K562 (cell line): Measurements from ENCODE around the gene MUC15. TPM values are rescaled to one million over a fixed set of nuclear protein-coding genes. Genes with fewer than 3 reads are reported as not detected.

Experiments
- ATAC-seq: fragments of 200-7000 bp; cut with Tn5 transposase; 3 replicates; pipeline ENCODE4 v1.9.1; 2020; ENCODE audit warnings: moderate library complexity
- BruUV-seq: library from RNA; stranded (reverse); fragments of 400-500 nt; replicated peaks from 2 replicates; lab custom pipeline; 2021; lab: Mats Ljungman, UMichigan
- CTCF ChIA-PET: fragments of 300-600 bp; formaldehyde crosslinking; extraction: SDS; loops from one replicate; lab custom pipeline; 2021; ENCODE audit warnings: low intra/inter-chr PET ratio; lab: Yijun Ruan, JAX
- POLR2A ChIA-PET: fragments of 300-600, 350-650 bp; sonication (Branson Sonifier 250); formaldehyde crosslinking; extraction: SDS; loops from one replicate; lab custom pipeline; 2021; ENCODE audit warnings: antibody characterized with exemption, inconsistent platforms; lab: Yijun Ruan, JAX
- DNase-seq, 4 experiments: peaks; one replicate each; pipeline versions ENCODE4 v3.0.0 to v3.0.0-alpha.2; 2011 to 2018; ENCODE audit warnings: low spot score in 3 of 4, mixed read lengths in 3 of 4; ENCODE audit errors: extremely low read depth in 1 of 4
- FAIRE-seq: peaks from 2 replicates; lab custom pipeline; 2011; peaks lifted over from hg19 to GRCh38; lab: Jason Lieb, UNC
- H2AFZ ChIP-seq: 2 replicates; pipeline ENCODE4 v1.6.0; 2011; ENCODE audit warnings: low read depth, low read length, control low read depth, inconsistent platforms
- H3K27ac ChIP-seq: fragments of 200-600 bp; 3 replicates; pipeline ENCODE4 v1.8.0; 2011; ENCODE audit warnings: low read depth, mild to moderate bottlenecking, control low read depth, inconsistent platforms, low read length, moderate library complexity, mixed read lengths; ENCODE audit errors: extremely low read depth
- H3K27me3 ChIP-seq, 2 experiments: fragments of 300-600 bp in 1 of 2; 2 replicates in 1 of 2; 3 replicates in 1 of 2; pipeline versions ENCODE4 v1.6.0 to v1.8.0; 2011; ENCODE audit warnings: inconsistent platforms in 2 of 2, low read length in 2 of 2, mild to moderate bottlenecking in 1 of 2, mixed read lengths in 1 of 2, moderate library complexity in 1 of 2; ENCODE audit not compliant: control insufficient read depth in 2 of 2, insufficient read depth in 2 of 2
- H3K36me3 ChIP-seq: fragments of 300-600 bp; 3 replicates; pipeline ENCODE4 v1.8.0; 2011; ENCODE audit warnings: mild to moderate bottlenecking, low read length, inconsistent platforms; ENCODE audit not compliant: control insufficient read depth, insufficient read depth
- H3K4me1 ChIP-seq, 2 experiments: fragments of 200-600 bp in 1 of 2; replicated peaks in 1 of 2; 2 replicates in 1 of 2; 3 replicates in 1 of 2; pipeline versions ENCODE4 v1.5.1 to v1.8.0; 2011; ENCODE audit warnings: inconsistent platforms in 2 of 2, low read length in 2 of 2, mild to moderate bottlenecking in 1 of 2, mixed read lengths in 1 of 2, moderate library complexity in 1 of 2; ENCODE audit not compliant: control insufficient read depth in 2 of 2, insufficient read depth in 2 of 2
- H3K4me2 ChIP-seq: 2 replicates; pipeline ENCODE4 v1.6.1; 2011; ENCODE audit warnings: low read length, control low read depth, inconsistent platforms, mixed read lengths; ENCODE audit not compliant: insufficient read depth
- H3K4me3 ChIP-seq: fragments of 200-600 bp; sonication (generic), shearing (Covaris generic); 2 replicates; pipeline ENCODE4 v1.5.1; 2016; ENCODE audit warnings: control low read depth, inconsistent platforms
- H3K79me2 ChIP-seq: fragments of 200-600 bp; 3 replicates; pipeline ENCODE4 v1.8.0; 2011; ENCODE audit warnings: low read length, inconsistent platforms; ENCODE audit not compliant: control insufficient read depth, insufficient read depth
- H3K9ac ChIP-seq, 2 experiments: 2 replicates each; pipeline versions ENCODE4 v1.6.0 to v1.6.1; 2011; ENCODE audit warnings: low read depth in 2 of 2, low read length in 2 of 2, control low read depth in 1 of 2, inconsistent platforms in 1 of 2, mild to moderate bottlenecking in 1 of 2, mixed read lengths in 1 of 2; ENCODE audit not compliant: insufficient read depth in 1 of 2
- H3K9me1 ChIP-seq: one replicate; pipeline ENCODE4 v1.6.0; 2011; ENCODE audit warnings: inconsistent platforms, mild to moderate bottlenecking, low read length, moderate library complexity; ENCODE audit not compliant: control insufficient read depth, insufficient read depth
- H3K9me3 ChIP-seq: replicated peaks from 2 replicates; pipeline ENCODE4 v1.5.1; 2011; ENCODE audit warnings: low read depth, low read length, inconsistent platforms; ENCODE audit not compliant: control insufficient read depth, insufficient read depth
- H4K20me1 ChIP-seq: replicated peaks from 2 replicates; pipeline ENCODE4 v1.6.1; 2011; ENCODE audit warnings: low read length, inconsistent platforms, mixed read lengths; ENCODE audit not compliant: control insufficient read depth, insufficient read depth
- NCOA6 ChIP-seq: fragments of 450-650 bp; IDR thresholded peaks from 2 replicates; pipeline ENCODE4 v1.6.1; 2017; ENCODE audit warnings: mild to moderate bottlenecking
- NR2F6 ChIP-seq: fragments of 450-650 bp; formaldehyde crosslinking; IDR thresholded peaks from 2 replicates; pipeline ENCODE4 v1.4.0; 2020; ENCODE audit warnings: mild to moderate bottlenecking
- SMARCA4 ChIP-seq: fragments of 450-650 bp; IDR thresholded peaks from 2 replicates; pipeline ENCODE4 v1.6.1; 2016
- ZNF551 ChIP-seq: fragments of 250-450 bp; sonication (Bioruptor Pico); IDR thresholded peaks from 2 replicates; pipeline ENCODE4 v1.5.0; 2021; ENCODE audit warnings: mild to moderate bottlenecking, moderate library complexity
- ZNF57 ChIP-seq: fragments of 450-650 bp; formaldehyde crosslinking; IDR thresholded peaks from 2 replicates; pipeline ENCODE4 v1.4.0; 2020; ENCODE audit warnings: mild to moderate bottlenecking, moderate library complexity
- ZNF586 ChIP-seq: fragments of 450-650 bp; formaldehyde crosslinking; conservative IDR thresholded peaks from 2 replicates; pipeline ENCODE4 v1.4.0; 2020; ENCODE audit warnings: mild to moderate bottlenecking, moderate library complexity
- whole genome bisulfite sequencing: fragments of 100-300 bp; shearing (Covaris generic); methylation state at CpG from one replicate; pipeline ENCODE4 v1.1.6; 2016; ENCODE audit warnings: low coverage, mixed read lengths; ENCODE audit not compliant: insufficient coverage; ENCODE audit errors: missing lambda C conversion rate; 5-methylcytosine and 5-hydroxymethylcytosine counted together
- in situ Hi-C: fragments of 300-500 bp; cut with MboI; formaldehyde crosslinking; loops from 4 replicates; pipeline ENCODE4 v1.15.0; 2018; ENCODE audit warnings: inconsistent platforms, mixed read lengths
- intact Hi-C: fragments of 100-400 bp; cut with micrococcal nuclease; formaldehyde crosslinking; loops from 2 replicates; pipeline ENCODE4 v1.14.2; 2022
- polyA plus RNA-seq, 8 experiments: library from polyadenylated mRNA; depleted of rRNA in 4 of 8; stranded (reverse) in 5 of 8; unstranded in 3 of 8; fragments of >200 nt; fragmentation: Nextera tagmentation in 2 of 8; fragmentation: Illumina TruSeq in 1 of 8; extraction: Ambion mirVana in 2 of 8; extraction: Trizol in 1 of 8; gene quantifications; 2 replicates each; pipeline versions ENCODE4 v1.2.1 to v1.2.3, GENCODE V29; 2011 to 2014; ENCODE audit warnings: inconsistent platforms in 1 of 8, missing spikeins in 1 of 8
- total RNA-seq, 7 experiments: library from RNA; depleted of rRNA in 6 of 7; stranded (reverse); fragments of >200 nt in 6 of 7; fragmentation: Illumina TruSeq in 2 of 7; extraction: Trizol in 2 of 7; gene quantifications; 2 replicates each; pipeline versions ENCODE4 v1.2.1 to v1.2.3, GENCODE V29; 2011 to 2021; ENCODE audit warnings: low replicate concordance in 1 of 7
- TF ChIP-seq, protein P1 (sequence below): sonication (generic); formaldehyde crosslinking; IDR thresholded peaks from 2 replicates; pipeline ENCODE4 v1.8.0; 2022; ENCODE audit warnings: mild to moderate bottlenecking, missing genetic modification reagents, borderline replicate concordance
- TF ChIP-seq, protein P2 (sequence below): sonication (generic); formaldehyde crosslinking; IDR thresholded peaks from 2 replicates; pipeline ENCODE4 v1.9.0; 2022; ENCODE audit warnings: mild to moderate bottlenecking, missing genetic modification reagents
- TF ChIP-seq, protein P3 (sequence below): fragments of 250-450 bp; sonication (Bioruptor Pico); IDR thresholded peaks from 2 replicates; pipeline ENCODE4 v1.8.0; 2021; ENCODE audit warnings: mild to moderate bottlenecking, moderate library complexity
- TF ChIP-seq, protein P4 (sequence below): sonication (generic); formaldehyde crosslinking; IDR thresholded peaks from 2 replicates; pipeline ENCODE4 v1.8.1; 2023; ENCODE audit warnings: mild to moderate bottlenecking, missing genetic modification reagents, moderate library complexity
- TF ChIP-seq, protein P5 (sequence below): fragments of 250-450 bp; sonication (Bioruptor Pico); IDR thresholded peaks from 2 replicates; pipeline ENCODE4 v1.9.0; 2021; ENCODE audit warnings: mild to moderate bottlenecking, inconsistent platforms

MUC15 gene
- total and polyA plus RNA-seq, 9 of the 15 experiments (the other 6 are each of a cell fraction or from before 2014, with no cell fraction given), result 0.36 to 1.4 (median 0.65) TPM; not detected in 1

DNA sequence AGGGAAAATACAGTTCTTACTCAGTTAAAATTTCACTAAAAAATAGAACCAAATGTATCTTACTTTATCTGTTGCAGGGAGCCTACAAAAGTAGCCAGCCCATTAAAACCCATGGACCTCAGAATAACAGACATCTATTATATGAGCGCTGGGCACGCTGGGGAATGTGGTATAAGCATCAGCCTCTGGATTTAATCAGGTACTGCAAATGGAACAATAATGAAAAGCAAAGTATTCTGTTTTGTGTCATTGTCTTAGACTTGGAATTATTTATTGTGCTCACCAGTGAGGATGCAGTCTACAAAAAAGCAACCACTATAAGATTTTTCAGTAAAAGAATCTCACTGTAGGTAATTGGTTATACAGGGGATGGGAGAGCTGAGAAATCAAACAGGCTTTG lies 30.2 kb downstream of the MUC15 start:
- no peak for DNase-seq
- Histone ChIP-seq H3K27me3 (no peaks in the 10 kb centered on the region), H3K4me3 (no peak overlapping the region), H3K9me1 (no peaks in the 10 kb centered on the region), H3K4me2 (no peak overlapping the region), H3K9ac (no peak overlapping the region), H4K20me1 (no peaks in the 10 kb centered on the region), H3K4me1 (no peaks in the 10 kb centered on the region), H3K27ac (no peak overlapping the region), H3K79me2 (no peaks in the 10 kb centered on the region), H2AFZ (no peak overlapping the region), H3K9me3 (no peaks in the 10 kb centered on the region; the same call in 1 of the 2 replicates), H3K36me3 (no peaks in the 10 kb centered on the region)
- ATAC-seq, result no peak
- in situ Hi-C loops, result no loop called here
- POLR2A ChIA-PET, result no interaction called here
- CTCF ChIA-PET, result no interaction called here
- BruUV-seq, result no TSS peak
- 0% methylated on average over 2 of the region's 2 CpGs for WGBS
- FAIRE-seq, result no peak
- intact Hi-C loops, result no loop called here
- TF ChIP-seq, protein P1, sequence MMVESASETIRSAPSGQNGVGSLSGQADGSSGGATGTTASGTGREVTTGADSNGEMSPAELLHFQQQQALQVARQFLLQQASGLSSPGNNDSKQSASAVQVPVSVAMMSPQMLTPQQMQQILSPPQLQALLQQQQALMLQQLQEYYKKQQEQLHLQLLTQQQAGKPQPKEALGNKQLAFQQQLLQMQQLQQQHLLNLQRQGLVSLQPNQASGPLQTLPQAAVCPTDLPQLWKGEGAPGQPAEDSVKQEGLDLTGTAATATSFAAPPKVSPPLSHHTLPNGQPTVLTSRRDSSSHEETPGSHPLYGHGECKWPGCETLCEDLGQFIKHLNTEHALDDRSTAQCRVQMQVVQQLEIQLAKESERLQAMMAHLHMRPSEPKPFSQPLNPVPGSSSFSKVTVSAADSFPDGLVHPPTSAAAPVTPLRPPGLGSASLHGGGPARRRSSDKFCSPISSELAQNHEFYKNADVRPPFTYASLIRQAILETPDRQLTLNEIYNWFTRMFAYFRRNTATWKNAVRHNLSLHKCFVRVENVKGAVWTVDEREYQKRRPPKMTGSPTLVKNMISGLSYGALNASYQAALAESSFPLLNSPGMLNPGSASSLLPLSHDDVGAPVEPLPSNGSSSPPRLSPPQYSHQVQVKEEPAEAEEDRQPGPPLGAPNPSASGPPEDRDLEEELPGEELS (CRISPR knock-in tag), result no peak
- TF ChIP-seq, protein P2, sequence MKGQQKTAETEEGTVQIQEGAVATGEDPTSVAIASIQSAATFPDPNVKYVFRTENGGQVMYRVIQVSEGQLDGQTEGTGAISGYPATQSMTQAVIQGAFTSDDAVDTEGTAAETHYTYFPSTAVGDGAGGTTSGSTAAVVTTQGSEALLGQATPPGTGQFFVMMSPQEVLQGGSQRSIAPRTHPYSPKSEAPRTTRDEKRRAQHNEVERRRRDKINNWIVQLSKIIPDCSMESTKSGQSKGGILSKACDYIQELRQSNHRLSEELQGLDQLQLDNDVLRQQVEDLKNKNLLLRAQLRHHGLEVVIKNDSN (CRISPR knock-in tag), result no peak
- TF ChIP-seq, protein P3, sequence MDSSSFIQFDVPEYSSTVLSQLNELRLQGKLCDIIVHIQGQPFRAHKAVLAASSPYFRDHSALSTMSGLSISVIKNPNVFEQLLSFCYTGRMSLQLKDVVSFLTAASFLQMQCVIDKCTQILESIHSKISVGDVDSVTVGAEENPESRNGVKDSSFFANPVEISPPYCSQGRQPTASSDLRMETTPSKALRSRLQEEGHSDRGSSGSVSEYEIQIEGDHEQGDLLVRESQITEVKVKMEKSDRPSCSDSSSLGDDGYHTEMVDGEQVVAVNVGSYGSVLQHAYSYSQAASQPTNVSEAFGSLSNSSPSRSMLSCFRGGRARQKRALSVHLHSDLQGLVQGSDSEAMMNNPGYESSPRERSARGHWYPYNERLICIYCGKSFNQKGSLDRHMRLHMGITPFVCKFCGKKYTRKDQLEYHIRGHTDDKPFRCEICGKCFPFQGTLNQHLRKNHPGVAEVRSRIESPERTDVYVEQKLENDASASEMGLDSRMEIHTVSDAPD (CRISPR knock-in tag), result no peak
- no peak for TF ChIP-seq ZNF551
- no peak for TF ChIP-seq SMARCA4
- TF ChIP-seq, protein P4, sequence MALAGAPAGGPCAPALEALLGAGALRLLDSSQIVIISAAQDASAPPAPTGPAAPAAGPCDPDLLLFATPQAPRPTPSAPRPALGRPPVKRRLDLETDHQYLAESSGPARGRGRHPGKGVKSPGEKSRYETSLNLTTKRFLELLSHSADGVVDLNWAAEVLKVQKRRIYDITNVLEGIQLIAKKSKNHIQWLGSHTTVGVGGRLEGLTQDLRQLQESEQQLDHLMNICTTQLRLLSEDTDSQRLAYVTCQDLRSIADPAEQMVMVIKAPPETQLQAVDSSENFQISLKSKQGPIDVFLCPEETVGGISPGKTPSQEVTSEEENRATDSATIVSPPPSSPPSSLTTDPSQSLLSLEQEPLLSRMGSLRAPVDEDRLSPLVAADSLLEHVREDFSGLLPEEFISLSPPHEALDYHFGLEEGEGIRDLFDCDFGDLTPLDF (CRISPR knock-in tag), result no peak
- TF ChIP-seq ZNF586, result no peak
- TF ChIP-seq NR2F6, result no peak
- TF ChIP-seq, protein P5, sequence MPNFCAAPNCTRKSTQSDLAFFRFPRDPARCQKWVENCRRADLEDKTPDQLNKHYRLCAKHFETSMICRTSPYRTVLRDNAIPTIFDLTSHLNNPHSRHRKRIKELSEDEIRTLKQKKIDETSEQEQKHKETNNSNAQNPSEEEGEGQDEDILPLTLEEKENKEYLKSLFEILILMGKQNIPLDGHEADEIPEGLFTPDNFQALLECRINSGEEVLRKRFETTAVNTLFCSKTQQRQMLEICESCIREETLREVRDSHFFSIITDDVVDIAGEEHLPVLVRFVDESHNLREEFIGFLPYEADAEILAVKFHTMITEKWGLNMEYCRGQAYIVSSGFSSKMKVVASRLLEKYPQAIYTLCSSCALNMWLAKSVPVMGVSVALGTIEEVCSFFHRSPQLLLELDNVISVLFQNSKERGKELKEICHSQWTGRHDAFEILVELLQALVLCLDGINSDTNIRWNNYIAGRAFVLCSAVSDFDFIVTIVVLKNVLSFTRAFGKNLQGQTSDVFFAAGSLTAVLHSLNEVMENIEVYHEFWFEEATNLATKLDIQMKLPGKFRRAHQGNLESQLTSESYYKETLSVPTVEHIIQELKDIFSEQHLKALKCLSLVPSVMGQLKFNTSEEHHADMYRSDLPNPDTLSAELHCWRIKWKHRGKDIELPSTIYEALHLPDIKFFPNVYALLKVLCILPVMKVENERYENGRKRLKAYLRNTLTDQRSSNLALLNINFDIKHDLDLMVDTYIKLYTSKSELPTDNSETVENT (CRISPR knock-in tag), result no peak
- no peak for TF ChIP-seq NCOA6
- TF ChIP-seq ZNF57 (CRISPR knock-in tag), result no peak
